IMR-90 (cell line): Measurements from ENCODE around the gene TPPP3. TPM values are rescaled to one million over a fixed set of nuclear protein-coding genes. Genes with fewer than 3 reads are reported as not detected.

Experiments
- CTCF ChIP-seq: conservative IDR thresholded peaks from 2 replicates; pipeline ENCODE4 v1.5.1; 2012; ENCODE audit warnings: mild to moderate bottlenecking, low read depth, low read length, improper control_type of control experiment
- polyA plus RNA-seq, 3 experiments: library from polyadenylated mRNA; depleted of rRNA; stranded (reverse); fragments of >200 nt; gene quantifications; 2 replicates each; pipeline ENCODE4 v1.2.3, GENCODE V29; 2012; ENCODE audit warnings: low replicate concordance in 1 of 3
- total RNA-seq: library from RNA; depleted of rRNA; stranded (reverse); fragments of >200 nt; gene quantifications from 2 replicates; pipeline ENCODE4 v1.2.3, GENCODE V29; 2012

The TPPP3 gene
- total and polyA plus RNA-seq, 2 of the 4 experiments (the other 2 are of a cell fraction) = 0.54 to 2.4 TPM

- no peak for TF ChIP-seq CTCF
Observed at GRCh38 chr16:67417333-67418061, 24.2 kb upstream of the TPPP3 start (continued).
